Stimulated activated CD8-positive, alpha-beta memory T cell treated with anti-CD3 and anti-CD28 coated beads, Interleukin-4, amount 100 ng/mL, for 1 hour (primary cell): ENCODE measurements around the gene INTS1.

Experiments used
- DNase-seq, 2 donors: peaks; one replicate each; pipeline ENCODE4 v3.0.0-alpha.2; 2020; ENCODE audit warnings: low read depth in 2 of 2, low spot score in 1 of 2

INTS1 gene

DNA sequence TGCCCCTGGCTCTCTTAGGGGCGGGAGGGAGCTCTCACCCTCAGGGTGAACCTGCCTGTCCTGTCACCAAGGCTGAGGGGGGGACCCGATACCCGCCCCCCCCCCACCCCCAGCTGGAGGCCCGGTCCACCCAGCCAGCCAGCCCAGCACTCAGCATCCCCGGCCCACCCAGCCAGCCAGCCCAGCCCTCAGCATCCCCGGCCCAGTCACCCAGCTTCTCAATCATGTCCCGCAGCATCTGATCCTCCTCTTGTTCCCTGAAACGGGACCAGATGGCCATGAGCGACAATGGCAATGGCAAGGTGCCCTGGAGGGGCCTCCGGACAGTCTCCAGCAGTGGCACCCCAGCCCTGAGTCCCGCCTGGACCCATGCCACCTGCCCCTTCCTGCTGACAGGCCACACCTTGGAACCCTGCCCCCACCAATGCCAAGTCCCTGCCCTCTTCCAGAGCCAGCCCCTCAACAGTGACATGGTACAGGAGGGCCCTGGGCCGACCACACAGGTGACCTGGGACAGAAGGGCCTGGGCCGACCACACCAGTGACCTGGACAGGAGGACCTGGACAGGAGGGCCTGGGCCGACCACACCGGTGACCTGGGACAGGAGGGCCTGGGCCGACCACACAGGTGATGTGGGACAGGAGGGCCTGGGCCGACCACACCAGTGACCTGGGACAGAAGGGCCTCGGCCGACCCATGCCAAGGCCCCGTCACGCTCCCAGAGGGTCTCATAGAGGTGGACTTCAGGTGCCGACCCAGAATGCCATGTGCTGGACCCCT, 69.1 kb downstream of the INTS1 start:
- DNase-seq: no peak

- DNase-seq: no peak
These were observed 69.9 kb downstream of the INTS1 start for GRCh38 chr7:1434165-1434718.

DNA sequence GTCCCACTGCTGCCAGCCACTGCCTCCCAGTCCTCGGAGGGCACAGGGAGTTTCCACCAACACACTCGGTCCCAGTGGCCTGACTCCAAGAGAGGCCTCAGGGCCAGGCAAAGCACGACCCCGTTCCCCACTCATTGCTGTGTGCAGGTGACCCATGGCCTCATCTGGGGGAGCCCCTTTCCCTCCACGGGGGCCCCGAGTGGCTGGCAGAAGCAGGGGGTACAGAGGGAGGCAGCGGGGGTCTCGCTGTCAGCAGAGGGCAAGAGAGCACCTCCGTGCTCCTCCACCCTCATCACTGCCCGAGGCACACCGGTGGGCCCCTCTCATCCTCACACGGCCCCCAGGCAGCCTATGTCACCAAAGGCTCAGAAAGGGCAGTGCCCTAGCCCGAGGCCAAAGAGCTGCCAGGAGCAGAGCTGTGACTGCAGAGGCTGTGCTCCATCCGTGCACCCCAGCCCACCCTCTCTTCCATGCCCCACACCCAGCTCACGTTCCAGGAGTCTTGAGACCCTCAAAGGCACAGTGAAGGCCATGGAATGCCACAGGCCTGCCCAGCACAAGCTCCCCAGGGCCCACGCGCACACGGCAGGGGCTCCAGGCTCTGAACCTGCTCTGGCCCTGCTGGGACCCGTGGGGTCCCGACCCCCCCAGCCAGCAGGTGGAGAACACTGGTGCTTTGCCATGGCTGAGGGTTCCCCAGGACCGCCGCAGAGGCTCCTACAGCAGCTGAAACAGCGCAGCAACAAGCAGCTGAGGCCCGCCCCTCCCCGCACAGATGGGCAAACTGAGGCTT, 70.9 kb downstream of the INTS1 start:
- no peak for DNase-seq

- peak; percentile 70 to 71 for DNase-seq
These were observed 71.6 kb downstream of the INTS1 start for GRCh38 chr7:1432411-1433082.

- no peak for DNase-seq
These were observed 72.4 kb downstream of the INTS1 start for GRCh38 chr7:1431634-1432380.

- DNase-seq: no peak
These were observed 73.0 kb downstream of the INTS1 start for GRCh38 chr7:1431226-1431625.

- DNase-seq: no peak
These were observed 73.9 kb downstream of the INTS1 start for GRCh38 chr7:1430056-1430845.

DNA sequence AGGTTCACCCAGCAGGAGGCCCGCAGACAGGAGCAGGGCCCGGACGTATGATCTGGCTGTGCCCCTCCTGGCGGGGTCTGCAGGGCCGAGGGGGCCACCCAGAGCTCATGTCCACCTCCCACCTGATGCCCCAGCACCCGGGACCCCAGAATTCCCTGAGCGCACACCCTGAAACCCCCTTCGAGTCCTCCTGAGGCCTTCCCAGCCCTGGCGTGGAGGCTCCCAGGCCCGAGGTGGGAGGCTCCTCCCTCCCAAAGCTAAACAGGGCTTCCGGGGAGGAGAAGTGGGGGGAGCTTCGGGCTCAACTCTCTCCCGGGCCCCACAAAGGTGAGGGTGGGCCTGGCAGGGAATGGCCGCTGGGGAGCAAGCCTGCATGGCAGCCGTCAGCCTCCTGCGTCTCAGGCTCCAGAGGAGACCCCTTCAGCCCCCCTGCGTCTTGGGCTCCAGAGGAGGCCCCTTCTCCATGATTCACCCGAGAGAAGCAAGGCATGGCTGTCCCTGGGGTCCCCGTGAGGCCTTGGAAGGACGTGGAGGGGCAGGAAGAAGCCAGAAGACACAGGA, 75.2 kb downstream of the INTS1 start:
- no peak for DNase-seq

GRCh38 chr7:1427064-1427657, 77.0 kb downstream of the INTS1 start:
- no peak for DNase-seq

GRCh38 chr7:1426474-1426873, 77.7 kb downstream of the INTS1 start:
- no peak for DNase-seq

- DNase-seq: no peak
These were observed 78.7 kb downstream of the INTS1 start for GRCh38 chr7:1425292-1426136.

- no peak for DNase-seq
These were observed 80.1 kb downstream of the INTS1 start for GRCh38 chr7:1424041-1424440.

DNA sequence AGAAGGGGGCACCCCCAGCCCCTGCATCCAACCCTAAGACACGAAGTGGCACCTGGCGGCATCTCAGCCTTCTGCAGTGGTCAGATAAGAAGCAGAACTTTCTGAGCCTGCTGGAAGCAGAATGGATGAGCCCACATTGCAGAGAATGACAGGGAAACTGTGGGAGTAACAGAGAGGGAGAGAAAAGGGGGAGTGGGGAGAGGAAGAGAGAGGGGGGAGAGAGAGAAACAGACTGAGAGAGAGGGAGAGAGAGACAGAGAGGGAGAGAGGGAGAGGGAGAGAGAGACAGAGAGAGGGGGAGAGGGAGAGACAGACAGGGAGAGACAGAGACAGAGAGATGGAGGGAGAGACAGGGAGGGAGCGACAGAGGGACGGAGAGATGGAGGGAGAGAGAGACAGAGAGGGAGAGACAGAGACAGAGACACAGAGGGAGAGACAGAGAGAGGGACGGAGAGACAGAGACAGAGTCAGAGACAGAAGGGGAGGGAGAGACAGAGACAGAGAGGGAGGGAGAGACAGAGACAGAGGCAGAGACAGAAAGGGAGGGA, 80.9 kb downstream of the INTS1 start:
- no peak for DNase-seq

DNA sequence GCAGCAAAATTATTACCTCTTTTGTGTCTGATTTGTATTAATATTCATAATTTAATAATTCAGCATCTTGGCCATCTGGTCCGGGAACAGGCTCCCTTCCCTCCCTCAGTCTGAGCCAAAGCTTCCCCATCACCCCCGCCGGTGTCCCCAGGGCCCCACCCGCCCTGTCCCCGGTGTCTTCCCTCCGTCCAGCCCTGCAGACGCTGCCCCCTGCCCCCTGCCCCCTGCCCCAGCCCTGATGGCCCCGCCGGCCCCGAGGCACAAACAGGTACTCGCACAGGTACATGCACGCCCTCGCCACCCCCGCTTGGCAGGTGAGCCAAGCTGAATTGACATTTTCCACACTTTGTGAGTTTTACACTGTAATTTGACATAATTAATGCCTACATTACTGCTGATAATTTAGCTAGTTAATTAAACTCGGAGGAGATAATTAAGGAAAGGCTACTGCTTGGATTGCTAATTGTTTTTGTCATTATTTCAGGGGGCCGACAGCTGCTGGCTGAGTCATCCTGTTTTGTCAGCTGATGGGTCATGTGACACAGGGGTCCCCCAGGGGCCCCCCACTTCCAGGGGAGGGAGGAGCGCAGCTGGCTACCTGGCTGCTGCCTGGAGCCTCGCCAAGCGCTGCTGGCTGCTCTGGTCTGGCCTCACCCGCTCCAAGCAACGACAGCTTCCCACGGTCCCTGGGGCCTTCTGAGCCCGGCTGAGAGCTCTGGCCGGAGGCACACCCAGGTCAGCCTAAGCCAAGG, 81.5 kb downstream of the INTS1 start:
- no peak for DNase-seq

DNA sequence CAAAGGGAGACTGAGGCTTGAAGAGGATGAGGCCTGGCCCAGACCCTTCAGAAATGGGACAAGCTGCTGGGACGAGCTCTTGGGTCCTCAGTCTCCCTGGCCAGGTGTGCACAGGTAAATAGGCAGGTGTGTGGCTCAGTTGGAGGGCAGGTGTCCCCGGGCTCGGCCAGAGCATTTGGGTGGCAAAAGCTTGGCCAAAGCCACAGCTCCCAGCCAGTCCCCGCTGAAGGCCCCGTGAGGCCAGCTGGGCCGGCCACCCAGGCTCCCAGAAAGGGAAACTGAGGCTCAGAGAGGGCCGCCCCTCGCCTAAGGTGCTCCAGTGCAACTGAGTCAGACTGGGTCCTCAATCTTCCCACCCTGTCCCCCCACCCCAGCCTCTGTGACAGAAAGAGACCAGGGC, 82.2 kb downstream of the INTS1 start:
- no peak for DNase-seq

GRCh38 chr7:1421020-1421790, 83.0 kb downstream of the INTS1 start:
- DNase-seq: no peak
